Keratinocyte (primary cell): Measurements from ENCODE around the gene TRAF3. TPM values are rescaled to one million over a fixed set of nuclear protein-coding genes. Genes with fewer than 3 reads are reported as not detected.

Experiments used
- DNase-seq: peaks from one replicate; pipeline ENCODE4 v3.0.0-alpha.2; 2011; ENCODE audit warnings: low read depth, missing footprints, low spot score
- FAIRE-seq: peaks from 2 replicates; lab custom pipeline; 2011; peaks lifted over from hg19 to GRCh38; lab: Jason Lieb, UNC
- H2AFZ ChIP-seq: 2 replicates; pipeline ENCODE4 v1.6.0; 2012; ENCODE audit warnings: low read length, control low read depth, inconsistent platforms; ENCODE audit not compliant: control insufficient read depth
- H3K27ac ChIP-seq: 2 replicates; pipeline ENCODE4 v1.5.1; 2011; ENCODE audit warnings: low read length; ENCODE audit not compliant: control insufficient read depth, insufficient read depth
- H3K27me3 ChIP-seq: 3 replicates; pipeline ENCODE4 v1.6.0; 2011; ENCODE audit warnings: low read length; ENCODE audit not compliant: control insufficient read depth, insufficient read depth; ENCODE audit errors: extremely low read depth
- H3K36me3 ChIP-seq, 2 experiments: 2 replicates in 1 of 2; 3 replicates in 1 of 2; pipeline ENCODE4 v1.5.1; 2011; ENCODE audit warnings: low read length in 2 of 2, mild to moderate bottlenecking in 1 of 2; ENCODE audit not compliant: control insufficient read depth in 2 of 2, insufficient read depth in 2 of 2; ENCODE audit errors: extremely low read depth in 1 of 2
- H3K4me1 ChIP-seq: 3 replicates; pipeline ENCODE4 v1.5.1; 2011; ENCODE audit warnings: low read length; ENCODE audit not compliant: control insufficient read depth, insufficient read depth; ENCODE audit errors: extremely low read depth
- H3K4me2 ChIP-seq: 3 replicates; pipeline ENCODE4 v1.6.0; 2011; ENCODE audit warnings: low read depth, low read length; ENCODE audit not compliant: control insufficient read depth, insufficient read depth; ENCODE audit errors: extremely low read depth
- H3K4me3 ChIP-seq, 3 experiments: fragments of 200-600 bp in 1 of 3; sonication (generic) in 1 of 3; 2 replicates in 2 of 3; 3 replicates in 1 of 3; pipeline ENCODE4 v1.5.1; 2011 to 2016; ENCODE audit warnings: low read length in 3 of 3, mild to moderate bottlenecking in 3 of 3, control low read depth in 2 of 3, inconsistent platforms in 1 of 3, low read depth in 1 of 3, mixed read lengths in 1 of 3, mixed run types in 1 of 3, moderate library complexity in 1 of 3; ENCODE audit not compliant: control insufficient read depth in 2 of 3, insufficient read depth in 2 of 3; ENCODE audit errors: extremely low read depth in 1 of 3
- H3K79me2 ChIP-seq: 2 replicates; pipeline ENCODE4 v1.6.0; 2012; ENCODE audit warnings: low read length; ENCODE audit not compliant: control insufficient read depth, insufficient read depth
- H3K9ac ChIP-seq: 3 replicates; pipeline ENCODE4 v1.6.0; 2011; ENCODE audit warnings: low read length; ENCODE audit not compliant: control insufficient read depth, insufficient read depth; ENCODE audit errors: extremely low read depth
- H3K9me1 ChIP-seq: 3 replicates; pipeline ENCODE4 v1.6.0; 2011; ENCODE audit warnings: low read length; ENCODE audit not compliant: control insufficient read depth, insufficient read depth; ENCODE audit errors: extremely low read depth
- H3K9me3 ChIP-seq: 2 replicates; pipeline ENCODE4 v1.5.1; 2012; ENCODE audit warnings: low read depth, low read length; ENCODE audit not compliant: control insufficient read depth
- H4K20me1 ChIP-seq: 3 replicates; pipeline ENCODE4 v1.6.0; 2011; ENCODE audit warnings: low read length; ENCODE audit not compliant: control insufficient read depth, insufficient read depth; ENCODE audit errors: extremely low read depth
- EZH2 ChIP-seq: IDR thresholded peaks from one replicate; pipeline ENCODE4 v1.6.1; 2012; ENCODE audit warnings: inconsistent platforms, mild to moderate bottlenecking, low read length, moderate library complexity
- dilution Hi-C: fragments of 300-500 bp; cut with MboI; formaldehyde crosslinking; loops from one replicate; pipeline ENCODE4 v1.7.0; 2020; ENCODE audit warnings: low sequenced_read_pairs; ENCODE audit not compliant: extremely low pct_ligation_motif_present
- polyA plus RNA-seq, 5 experiments: library from polyadenylated mRNA; depleted of rRNA in 3 of 5; stranded (reverse) in 3 of 5; stranded (forward) in 1 of 5; unstranded in 1 of 5; fragments of >200 nt; gene quantifications; 1 replicate in 1 of 5; 2 replicates in 3 of 5; 3 replicates in 1 of 5; pipeline versions ENCODE4 v1.2.1 to v1.2.3, GENCODE V29; 2011 to 2012; ENCODE audit warnings: missing spikeins in 2 of 5, low read depth in 1 of 5, low replicate concordance in 1 of 5
- TF ChIP-seq, protein P1 (sequence below), 3 experiments: IDR thresholded peaks in 1 of 3; conservative IDR thresholded peaks in 1 of 3; optimal IDR thresholded peaks in 1 of 3; 2 replicates in 2 of 3; 3 replicates in 1 of 3; pipeline versions ENCODE3 to v1.5.1; 2011; ENCODE audit warnings: low read length in 3 of 3, mild to moderate bottlenecking in 3 of 3, moderate library complexity in 2 of 3, control low read depth in 1 of 3, inconsistent platforms in 1 of 3; ENCODE audit not compliant: insufficient read depth in 2 of 3; ENCODE audit errors: extremely low read depth in 1 of 3

Gene TRAF3
- polyA plus RNA-seq, 1 donor (not counting 4 experiments of a cell fraction or from before 2014, with no cell fraction given), result 12.5 TPM

DNA sequence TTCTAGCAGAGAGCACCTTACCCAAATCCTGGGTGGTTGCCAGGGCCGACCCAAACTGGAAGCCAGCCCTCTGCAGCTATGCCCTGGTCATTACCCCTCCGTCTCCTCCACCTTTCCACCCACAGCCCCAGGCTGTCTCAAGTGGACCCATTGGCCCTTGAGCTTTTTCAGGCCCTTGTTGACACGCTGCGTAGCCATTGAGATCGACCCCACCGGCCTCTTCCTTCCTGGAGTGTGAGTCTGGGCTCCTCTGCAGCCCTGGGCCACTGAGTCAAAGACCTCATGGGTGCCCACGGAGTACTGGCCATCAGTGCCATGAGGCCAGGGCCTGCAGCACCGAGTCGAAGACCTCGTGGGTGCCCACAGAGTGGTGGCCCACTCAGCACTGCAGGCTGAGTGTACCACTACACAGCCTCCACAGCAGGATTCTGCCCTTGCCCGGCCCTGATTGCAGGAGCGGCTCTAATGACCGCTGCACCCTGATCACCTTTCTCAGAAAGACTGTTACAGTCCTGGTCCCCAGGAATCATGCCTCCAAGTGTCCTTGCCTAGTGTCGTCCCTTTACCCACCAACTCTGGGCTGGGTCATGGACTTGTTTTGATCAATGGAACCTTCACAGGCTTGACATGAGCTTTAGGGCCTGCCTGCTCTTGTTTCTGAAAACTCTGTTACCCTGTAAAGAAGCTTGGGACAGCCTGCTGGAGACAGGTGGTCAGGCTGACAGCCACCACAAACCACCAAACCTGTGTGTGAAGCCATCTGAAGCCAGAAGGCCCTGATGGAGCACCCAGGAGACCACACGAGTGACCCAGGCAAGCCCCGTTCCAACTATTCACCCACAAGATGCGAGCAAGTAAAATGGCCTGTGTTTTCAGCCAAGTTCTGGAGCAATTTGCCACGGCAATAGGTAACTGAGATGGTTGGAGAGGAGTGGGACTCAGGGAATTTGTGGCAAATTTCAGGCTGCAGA is 39.6 kb upstream of the TRAF3 start:
- no peak for TF ChIP-seq EZH2
- TF ChIP-seq, protein P1, sequence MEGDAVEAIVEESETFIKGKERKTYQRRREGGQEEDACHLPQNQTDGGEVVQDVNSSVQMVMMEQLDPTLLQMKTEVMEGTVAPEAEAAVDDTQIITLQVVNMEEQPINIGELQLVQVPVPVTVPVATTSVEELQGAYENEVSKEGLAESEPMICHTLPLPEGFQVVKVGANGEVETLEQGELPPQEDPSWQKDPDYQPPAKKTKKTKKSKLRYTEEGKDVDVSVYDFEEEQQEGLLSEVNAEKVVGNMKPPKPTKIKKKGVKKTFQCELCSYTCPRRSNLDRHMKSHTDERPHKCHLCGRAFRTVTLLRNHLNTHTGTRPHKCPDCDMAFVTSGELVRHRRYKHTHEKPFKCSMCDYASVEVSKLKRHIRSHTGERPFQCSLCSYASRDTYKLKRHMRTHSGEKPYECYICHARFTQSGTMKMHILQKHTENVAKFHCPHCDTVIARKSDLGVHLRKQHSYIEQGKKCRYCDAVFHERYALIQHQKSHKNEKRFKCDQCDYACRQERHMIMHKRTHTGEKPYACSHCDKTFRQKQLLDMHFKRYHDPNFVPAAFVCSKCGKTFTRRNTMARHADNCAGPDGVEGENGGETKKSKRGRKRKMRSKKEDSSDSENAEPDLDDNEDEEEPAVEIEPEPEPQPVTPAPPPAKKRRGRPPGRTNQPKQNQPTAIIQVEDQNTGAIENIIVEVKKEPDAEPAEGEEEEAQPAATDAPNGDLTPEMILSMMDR (optimal IDR thresholded peaks at IDR 0.05 in 1 of 3, IDR thresholded peaks at IDR 0.05 in 1 of 3, conservative IDR thresholded peaks at IDR 0.05 in 1 of 3; ENCODE audit: extremely low read depth in 1 of 3, insufficient read depth in 2 of 3, low read length in 3 of 3), result no peak
- dilution Hi-C loops, result no loop called here
- H3K4me2 ChIP-seq, result no peak overlapping the region
- H4K20me1 ChIP-seq, result no peaks in the 10 kb centered on the region
- no peak overlapping the region for H3K27ac ChIP-seq
- H3K79me2 ChIP-seq, result no peaks in the 10 kb centered on the region
- no peak overlapping the region for H2AFZ ChIP-seq
- no peaks in the 10 kb centered on the region for H3K9me3 ChIP-seq
- H3K9me1 ChIP-seq, result peaks cover 2% of the 10 kb centered on the region
- no peaks in the 10 kb centered on the region for H3K27me3 ChIP-seq
- no peak overlapping the region for H3K4me3 ChIP-seq
- H3K36me3 ChIP-seq, result peaks cover 12 to 22% of the 10 kb centered on the region in 2 experiments
- no peaks in the 10 kb centered on the region for H3K4me1 ChIP-seq
- no peak overlapping the region for H3K9ac ChIP-seq
- DNase-seq (no peak), FAIRE-seq (no peak)

DNA sequence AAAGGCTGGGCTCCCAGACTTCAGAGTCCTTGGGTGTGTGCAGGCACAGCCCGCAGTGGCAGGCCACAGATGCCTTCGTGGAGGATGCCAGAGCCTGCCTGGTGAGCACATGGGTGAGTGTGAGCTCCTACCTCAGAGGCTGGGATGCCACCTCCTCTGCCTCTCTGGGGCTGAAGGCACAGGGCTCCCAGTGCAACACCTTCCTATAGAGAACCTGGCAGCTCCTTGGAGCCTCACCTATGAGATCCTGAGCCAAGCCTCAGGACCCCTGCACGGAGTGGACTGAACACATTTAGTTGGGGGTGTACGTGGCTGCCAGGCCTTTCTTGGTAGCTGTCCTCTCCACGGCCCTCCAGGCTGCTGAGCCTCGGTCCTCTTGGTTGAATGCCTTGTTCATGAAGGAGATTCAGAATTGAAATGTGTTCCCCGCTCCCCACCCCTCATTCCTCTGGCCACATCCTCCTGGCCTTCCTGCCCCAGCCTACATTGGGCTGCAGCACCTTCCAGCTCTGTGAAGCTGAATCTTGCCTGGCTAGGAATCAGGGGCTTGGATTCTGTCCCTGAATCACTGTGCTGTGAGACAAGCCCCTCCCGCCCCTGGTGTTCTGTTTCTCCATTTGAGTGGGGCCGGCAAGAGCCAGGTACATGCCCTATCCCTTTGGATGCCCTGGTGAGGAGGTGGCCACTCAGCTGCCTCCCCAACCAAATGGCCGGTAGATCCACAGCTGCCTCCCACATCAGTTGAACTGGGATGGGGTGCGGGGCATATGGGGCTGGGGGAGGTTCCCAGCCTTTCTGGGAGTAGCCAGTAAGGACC is 38.7 kb upstream of the TRAF3 start:
- H3K9me3 ChIP-seq, result no peaks in the 10 kb centered on the region
- H3K27me3 ChIP-seq, result no peaks in the 10 kb centered on the region
- no peak overlapping the region for H3K27ac ChIP-seq
- H2AFZ ChIP-seq, result no peak overlapping the region
- no peak overlapping the region for H3K4me3 ChIP-seq
- no peak overlapping the region for H3K9ac ChIP-seq
- peaks cover 8 to 17% of the 10 kb centered on the region in 2 experiments for H3K36me3 ChIP-seq
- FAIRE-seq, result no peak
- no peaks in the 10 kb centered on the region for H3K79me2 ChIP-seq
- H3K4me1 ChIP-seq, result no peaks in the 10 kb centered on the region
- H4K20me1 ChIP-seq, result no peaks in the 10 kb centered on the region
- dilution Hi-C loops, result no loop called here
- DNase-seq, result no peak
- H3K4me2 ChIP-seq, result no peak overlapping the region
- H3K9me1 ChIP-seq, result peaks cover 2% of the 10 kb centered on the region
- TF ChIP-seq, protein P1 (optimal IDR thresholded peaks at IDR 0.05 in 1 of 3, IDR thresholded peaks at IDR 0.05 in 1 of 3, conservative IDR thresholded peaks at IDR 0.05 in 1 of 3; ENCODE audit: extremely low read depth in 1 of 3, insufficient read depth in 2 of 3, low read length in 3 of 3), result no peak
- TF ChIP-seq EZH2, result no peak
